Measurements from ENCODE around the gene KRTAP22-2. TPM values are rescaled to one million over a fixed set of nuclear protein-coding genes. Genes with fewer than 3 reads are reported as not detected.

KRTAP22-2 gene
- total RNA-seq: not detected
- not detected for polyA plus RNA-seq (ENCODE audit: insufficient read depth in 1 of 8, insufficient read length in 8 of 8, low replicate concordance in 1 of 8)
- long read RNA-seq, donor 1: 0 reads
- long read RNA-seq, donor 2: 0 reads
- long read RNA-seq, donor 3: 0 reads
- long read RNA-seq, donor 4: 0 reads
- long read RNA-seq, donor 5: 0 reads
- long read RNA-seq, donor 6: 0 reads
- long read RNA-seq, donor 7: 0 reads
- long read RNA-seq, donor 8: 0 reads
- long read RNA-seq, donor 9: 0 reads
- long read RNA-seq, donor 10: 0 reads
- long read RNA-seq, donor 11: 0 reads

DNA sequence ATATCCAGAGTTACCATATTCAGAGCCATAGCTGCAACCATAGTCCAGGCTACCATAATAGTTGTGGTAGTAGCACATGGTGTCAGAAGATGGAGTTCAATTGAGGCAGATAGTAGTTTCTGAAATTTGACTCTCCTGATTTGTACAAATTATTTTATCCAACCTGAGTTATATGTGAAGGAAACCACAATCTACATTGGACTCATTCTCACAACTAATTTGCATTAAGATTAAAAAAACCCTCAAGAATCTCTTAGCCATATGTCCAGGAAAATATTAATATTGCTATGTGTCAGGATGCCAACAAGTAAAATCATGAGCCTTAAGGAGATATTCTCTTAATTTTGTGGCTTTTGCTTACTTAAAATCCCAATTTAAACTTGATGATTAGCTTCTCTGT is at the start of gene KRTAP22-2:
Gene KRTAP22-2, minus strand, starts transcription at position 101 of the 400 bp plus-strand sequence.
- Histone ChIP-seq H3K27me3 (ENCODE audit: control insufficient read depth, insufficient read depth, low read length) (no peaks in the 10 kb centered on the region), H3K36me3 (ENCODE audit: control insufficient read depth, insufficient read depth, low read length) (no peaks in the 10 kb centered on the region), H3K9me3 (replicated peaks; ENCODE audit: control insufficient read depth, low read depth, low read length) (peaks cover 3% of the 10 kb centered on the region), H3K4me1 (ENCODE audit: control insufficient read depth, insufficient read depth, low read length) (no peaks in the 10 kb centered on the region), H3K27ac (ENCODE audit: low read length) (no peak within 1 kb of the TSS), H3K4me3 (ENCODE audit: low read length) (no peak within 1 kb of the TSS)
- DNase-seq: no peak

DNA sequence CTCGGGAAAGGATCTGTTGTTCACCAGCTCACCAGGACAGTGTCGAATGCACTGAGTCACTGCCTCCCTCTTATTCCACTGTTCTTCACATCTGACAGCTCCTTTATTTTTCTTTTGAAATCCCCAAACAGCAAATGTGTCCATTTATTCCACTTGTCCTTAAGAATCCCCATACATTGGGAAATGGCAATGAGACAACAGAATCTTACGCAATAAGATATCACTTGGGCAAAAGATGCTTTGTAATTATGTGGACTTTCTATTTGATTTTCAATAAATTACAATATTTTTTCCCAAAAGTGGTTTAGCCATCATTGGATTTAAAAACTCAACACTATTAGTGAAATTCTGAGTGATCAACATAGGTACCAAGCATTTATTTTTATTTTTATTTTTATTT is 48.5 kb upstream of the KRTAP22-2 start:
- H3K27me3 ChIP-seq (ENCODE audit: control insufficient read depth, insufficient read depth, low read length): no peaks in the 10 kb centered on the region
- 65% methylated on average over 2 of the region's 3 CpGs for WGBS (ENCODE audit: insufficient coverage)
- H3K36me3 ChIP-seq (ENCODE audit: control insufficient read depth, insufficient read depth, low read length): no peaks in the 10 kb centered on the region
- no peak overlapping the region for H3K27ac ChIP-seq (ENCODE audit: low read length)
- no peaks in the 10 kb centered on the region for H3K4me1 ChIP-seq (ENCODE audit: control insufficient read depth, insufficient read depth, low read length)
- peaks cover 2% of the 10 kb centered on the region for H3K9me3 ChIP-seq (replicated peaks; ENCODE audit: control insufficient read depth, low read depth, low read length)
- no peak overlapping the region for H3K4me3 ChIP-seq (ENCODE audit: low read length)
- no peak for DNase-seq

DNA sequence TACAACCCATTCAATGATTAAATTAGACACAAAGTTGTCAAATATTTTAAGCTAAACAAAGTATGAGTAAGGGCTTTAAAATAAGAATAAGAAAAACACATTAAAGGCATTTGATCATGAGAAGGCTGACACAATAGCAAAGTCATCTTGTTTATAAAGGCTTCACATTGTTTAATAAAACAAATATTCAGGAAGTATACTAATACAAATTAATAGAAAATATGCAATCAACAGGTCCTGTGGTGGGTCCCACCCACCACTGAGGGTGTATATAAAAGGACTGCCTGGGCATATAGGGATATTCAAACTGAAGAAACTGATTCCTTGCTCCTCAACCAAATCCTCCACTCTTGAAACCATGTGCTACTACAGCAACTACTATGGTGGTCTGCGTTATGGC is 44.7 kb upstream of the KRTAP22-2 start, which contains the start of gene KRTAP20-2:
Gene KRTAP20-2, plus strand, starts transcription at position 301 of the 400 bp plus-strand sequence. Its CDS starts 58 bp downstream, at position 359.
- no peaks in the 10 kb centered on the region for H3K36me3 ChIP-seq (ENCODE audit: control insufficient read depth, insufficient read depth, low read length)
- no peak for DNase-seq
- no peaks in the 10 kb centered on the region for H3K4me1 ChIP-seq (ENCODE audit: control insufficient read depth, insufficient read depth, low read length)
- no peak within 1 kb of the TSS for H3K4me3 ChIP-seq (ENCODE audit: low read length)
- no peak within 1 kb of the TSS for H3K27ac ChIP-seq (ENCODE audit: low read length)
- H3K9me3 ChIP-seq (replicated peaks; ENCODE audit: control insufficient read depth, low read depth, low read length): peaks cover 2% of the 10 kb centered on the region
- H3K27me3 ChIP-seq (ENCODE audit: control insufficient read depth, insufficient read depth, low read length): no peaks in the 10 kb centered on the region
- WGBS (ENCODE audit: insufficient coverage): no CpG with 5 or more reads among the region's 1 CpG

DNA sequence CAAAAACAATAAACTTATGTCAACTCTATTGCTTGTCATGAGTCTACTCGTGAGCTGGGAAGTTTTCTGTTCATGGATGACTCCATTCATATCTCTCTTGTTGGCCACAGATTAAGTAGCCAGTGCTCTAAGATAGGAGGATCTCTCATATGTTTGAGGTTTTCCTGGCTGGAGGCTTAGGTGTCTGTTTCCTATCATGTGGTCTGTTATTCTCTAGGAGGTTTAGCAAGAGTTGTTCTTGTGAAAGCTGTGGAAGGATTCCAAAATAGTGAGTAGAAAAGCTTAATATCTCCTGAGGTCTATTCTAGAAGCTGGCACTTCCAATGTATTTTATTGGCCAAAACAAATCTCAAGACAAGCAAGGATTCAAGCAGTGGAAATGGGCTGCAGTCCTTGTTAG is 39.0 kb upstream of the KRTAP22-2 start:
- Histone ChIP-seq H3K4me1 (ENCODE audit: control insufficient read depth, insufficient read depth, low read length) (no peaks in the 10 kb centered on the region), H3K4me3 (ENCODE audit: low read length) (no peak overlapping the region), H3K27ac (ENCODE audit: low read length) (no peak overlapping the region), H3K9me3 (replicated peaks; ENCODE audit: control insufficient read depth, low read depth, low read length) (peaks cover 15% of the 10 kb centered on the region), H3K36me3 (ENCODE audit: control insufficient read depth, insufficient read depth, low read length) (no peaks in the 10 kb centered on the region), H3K27me3 (ENCODE audit: control insufficient read depth, insufficient read depth, low read length) (no peaks in the 10 kb centered on the region)
- no CpG with 5 or more reads among the region's 1 CpG for WGBS (ENCODE audit: insufficient coverage)
- peak; percentile 18 for DNase-seq

DNA sequence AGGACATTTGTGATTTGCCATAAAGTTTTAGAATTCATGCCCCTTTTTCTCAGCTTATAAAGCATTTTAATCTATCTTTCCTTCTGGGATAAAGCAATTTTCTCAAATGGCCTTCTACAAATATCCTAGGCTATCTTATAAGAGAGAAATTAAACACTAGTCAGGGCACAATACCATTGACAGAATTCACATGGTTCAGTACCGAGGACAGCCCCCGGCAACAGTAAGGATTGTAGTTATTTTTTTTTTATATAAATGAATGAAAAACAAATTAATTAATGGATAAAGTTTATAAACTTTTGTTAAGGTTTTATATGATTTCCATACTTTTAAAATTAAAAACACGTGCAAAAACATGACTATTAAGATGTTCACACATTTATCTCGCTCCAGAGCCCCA is 37.9 kb upstream of the KRTAP22-2 start:
- H3K4me1 ChIP-seq (ENCODE audit: control insufficient read depth, insufficient read depth, low read length): no peaks in the 10 kb centered on the region
- H3K9me3 ChIP-seq (replicated peaks; ENCODE audit: control insufficient read depth, low read depth, low read length): peaks cover 15% of the 10 kb centered on the region
- H3K27me3 ChIP-seq (ENCODE audit: control insufficient read depth, insufficient read depth, low read length): no peaks in the 10 kb centered on the region
- no peak overlapping the region for H3K4me3 ChIP-seq (ENCODE audit: low read length)
- no peak overlapping the region for H3K27ac ChIP-seq (ENCODE audit: low read length)
- no peaks in the 10 kb centered on the region for H3K36me3 ChIP-seq (ENCODE audit: control insufficient read depth, insufficient read depth, low read length)
- no peak for DNase-seq
- WGBS (ENCODE audit: insufficient coverage): no CpG with 5 or more reads among the region's 4 CpGs

DNA sequence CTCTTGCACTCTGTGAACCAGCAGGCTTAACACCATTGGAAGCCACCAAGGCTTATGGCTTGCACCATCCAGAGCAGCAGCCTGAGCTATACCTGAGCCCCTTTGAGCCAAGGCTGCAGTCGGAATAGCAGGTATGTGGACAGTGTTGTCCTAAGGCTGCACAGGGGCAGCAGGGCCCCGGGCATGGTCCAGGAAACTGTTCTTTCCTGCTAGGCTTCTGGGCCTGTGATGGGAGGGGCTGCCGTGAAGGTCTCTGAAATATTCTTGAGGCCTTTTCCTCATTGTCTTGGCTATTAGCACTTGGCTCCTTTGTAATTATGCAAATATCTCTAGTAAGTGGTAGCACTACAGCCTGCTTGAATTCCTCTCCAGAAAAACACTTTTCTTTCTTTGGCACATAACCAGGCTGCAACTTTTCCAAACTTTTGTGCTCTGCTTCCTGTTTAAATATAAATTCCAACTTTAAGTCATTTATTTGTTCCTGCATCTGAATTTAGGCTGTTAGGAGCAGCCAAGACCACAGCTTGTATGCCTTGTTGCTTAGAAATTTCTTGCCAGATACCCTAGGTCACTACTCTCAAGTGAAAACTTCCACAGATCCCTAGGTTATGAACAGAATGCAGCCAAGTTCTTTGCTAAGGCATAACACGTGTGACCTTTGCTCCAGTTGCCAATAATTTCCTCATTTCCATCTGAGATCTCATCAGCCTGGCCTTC is 35.4 kb upstream of the KRTAP22-2 start:
- H3K27ac ChIP-seq (ENCODE audit: low read length): no peak overlapping the region
- H3K4me1 ChIP-seq (ENCODE audit: control insufficient read depth, insufficient read depth, low read length): no peaks in the 10 kb centered on the region
- DNase-seq: peak; percentile 60
- H3K4me3 ChIP-seq (ENCODE audit: low read length): no peak overlapping the region
- H3K36me3 ChIP-seq (ENCODE audit: control insufficient read depth, insufficient read depth, low read length): no peaks in the 10 kb centered on the region
- WGBS (ENCODE audit: insufficient coverage): 64% methylated on average over 3 of the region's 4 CpGs
- H3K27me3 ChIP-seq (ENCODE audit: control insufficient read depth, insufficient read depth, low read length): no peaks in the 10 kb centered on the region
- peaks cover 15% of the 10 kb centered on the region for H3K9me3 ChIP-seq (replicated peaks; ENCODE audit: control insufficient read depth, low read depth, low read length)

DNA sequence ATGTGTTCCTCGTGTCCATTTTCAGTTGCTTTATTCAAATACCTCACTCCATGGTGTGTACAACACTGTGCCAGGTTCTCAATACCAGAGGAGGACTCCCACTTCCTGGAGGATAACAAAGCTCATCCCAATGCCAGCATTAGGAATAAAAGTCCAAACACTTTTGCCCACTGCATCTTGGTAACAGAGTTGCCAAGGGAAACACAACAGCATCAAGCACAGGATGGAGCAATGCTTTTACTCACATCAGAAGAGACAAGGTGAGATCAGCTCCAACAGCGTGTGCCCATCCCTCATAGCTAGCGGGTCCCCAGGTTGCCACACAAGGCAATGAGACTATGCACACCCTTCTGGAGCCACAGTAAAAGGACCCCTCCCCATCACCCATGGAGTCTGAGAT is 33.2 kb upstream of the KRTAP22-2 start:
- Histone ChIP-seq H3K4me3 (ENCODE audit: low read length) (no peak overlapping the region), H3K27ac (ENCODE audit: low read length) (no peak overlapping the region), H3K4me1 (ENCODE audit: control insufficient read depth, insufficient read depth, low read length) (no peaks in the 10 kb centered on the region), H3K9me3 (replicated peaks; ENCODE audit: control insufficient read depth, low read depth, low read length) (peaks cover 14% of the 10 kb centered on the region), H3K36me3 (ENCODE audit: control insufficient read depth, insufficient read depth, low read length) (no peaks in the 10 kb centered on the region), H3K27me3 (ENCODE audit: control insufficient read depth, insufficient read depth, low read length) (no peaks in the 10 kb centered on the region)
- no peak for DNase-seq
- no CpG with 5 or more reads among the region's 3 CpGs for WGBS (ENCODE audit: insufficient coverage)

DNA sequence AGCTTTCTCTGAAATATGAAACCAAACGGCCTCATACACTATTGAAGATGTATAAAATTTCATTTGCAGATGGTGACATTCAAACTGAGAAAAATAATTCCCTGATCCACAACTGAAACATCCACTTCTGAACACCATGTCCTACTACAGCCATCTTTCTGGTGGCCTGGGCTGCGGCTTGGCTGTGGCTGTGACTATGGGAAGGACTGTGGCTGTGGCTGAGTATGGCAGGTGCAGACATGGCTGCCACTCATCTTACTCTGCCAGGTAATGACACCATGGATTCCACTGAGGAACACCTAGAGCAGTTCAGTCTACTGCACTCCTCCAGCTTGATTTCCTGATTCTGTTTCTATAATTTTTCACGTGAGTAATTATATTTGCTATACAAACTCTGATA is 30.3 kb upstream of the KRTAP22-2 start, which contains the start of gene KRTAP20-4:
Gene KRTAP20-4, plus strand, starts transcription at position 106 of the 400 bp plus-strand sequence.
- WGBS (ENCODE audit: insufficient coverage): no CpG with 5 or more reads among the region's 3 CpGs
- H3K4me3 ChIP-seq (ENCODE audit: low read length): no peak within 1 kb of the TSS
- H3K27ac ChIP-seq (ENCODE audit: low read length): no peak within 1 kb of the TSS
- no peaks in the 10 kb centered on the region for H3K27me3 ChIP-seq (ENCODE audit: control insufficient read depth, insufficient read depth, low read length)
- DNase-seq: no peak
- H3K36me3 ChIP-seq (ENCODE audit: control insufficient read depth, insufficient read depth, low read length): no peaks in the 10 kb centered on the region
- peaks cover 13% of the 10 kb centered on the region for H3K9me3 ChIP-seq (replicated peaks; ENCODE audit: control insufficient read depth, low read depth, low read length)
- H3K4me1 ChIP-seq (ENCODE audit: control insufficient read depth, insufficient read depth, low read length): no peaks in the 10 kb centered on the region

DNA sequence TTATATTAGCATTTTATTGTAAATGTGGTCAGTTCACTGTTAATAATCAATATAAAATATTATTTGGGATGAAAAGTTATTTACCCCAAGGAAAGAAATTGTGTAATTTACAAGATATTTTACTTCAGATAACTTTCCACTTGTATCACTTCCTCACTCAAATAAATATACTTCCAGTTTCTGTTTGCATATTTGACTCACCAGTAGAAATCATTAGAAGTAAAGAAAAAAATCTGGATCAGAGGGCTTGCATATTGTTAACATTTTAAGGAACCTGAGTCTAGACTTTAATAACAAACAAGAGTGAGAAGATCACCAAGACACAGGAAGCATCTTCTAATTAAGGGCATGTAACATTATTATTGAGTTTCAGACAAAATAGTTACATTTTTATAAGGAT is 29.9 kb upstream of the KRTAP22-2 start:
- Histone ChIP-seq H3K9me3 (replicated peaks; ENCODE audit: control insufficient read depth, low read depth, low read length) (peaks cover 9% of the 10 kb centered on the region), H3K27me3 (ENCODE audit: control insufficient read depth, insufficient read depth, low read length) (no peaks in the 10 kb centered on the region), H3K36me3 (ENCODE audit: control insufficient read depth, insufficient read depth, low read length) (no peaks in the 10 kb centered on the region), H3K27ac (ENCODE audit: low read length) (no peak overlapping the region), H3K4me3 (ENCODE audit: low read length) (no peak overlapping the region), H3K4me1 (ENCODE audit: control insufficient read depth, insufficient read depth, low read length) (no peaks in the 10 kb centered on the region)
- DNase-seq: no peak

DNA sequence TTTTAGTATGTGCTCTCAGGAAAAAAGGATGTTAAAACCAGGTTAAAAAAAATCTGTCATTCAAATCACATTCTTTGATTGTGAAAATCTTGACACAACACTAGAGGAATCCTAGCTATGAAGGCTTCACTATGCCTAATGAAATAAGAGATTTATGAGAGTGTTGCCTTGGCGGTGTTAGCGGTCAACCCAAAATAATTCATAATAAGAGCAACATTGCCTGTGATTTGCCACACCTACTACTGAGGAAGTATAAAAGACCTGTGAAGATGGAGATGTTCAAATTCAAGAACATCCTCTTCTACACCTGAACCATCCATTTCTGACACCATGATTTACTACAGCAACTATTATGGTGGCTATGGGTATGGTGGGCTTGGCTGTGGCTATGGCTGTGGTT is 25.9 kb upstream of the KRTAP22-2 start, which contains the start of gene KRTAP20-1:
Gene KRTAP20-1, plus strand, starts transcription at position 301 of the 400 bp plus-strand sequence. Its CDS starts 30 bp downstream, at position 331.
- Histone ChIP-seq H3K4me3 (ENCODE audit: low read length) (no peak within 1 kb of the TSS), H3K9me3 (replicated peaks; ENCODE audit: control insufficient read depth, low read depth, low read length) (no peaks in the 10 kb centered on the region), H3K36me3 (ENCODE audit: control insufficient read depth, insufficient read depth, low read length) (no peaks in the 10 kb centered on the region), H3K27me3 (ENCODE audit: control insufficient read depth, insufficient read depth, low read length) (no peaks in the 10 kb centered on the region), H3K4me1 (ENCODE audit: control insufficient read depth, insufficient read depth, low read length) (no peaks in the 10 kb centered on the region), H3K27ac (ENCODE audit: low read length) (no peak within 1 kb of the TSS)
- no peak for DNase-seq
- no CpG with 5 or more reads among the region's 2 CpGs for WGBS (ENCODE audit: insufficient coverage)
